HG02642 (cell line): ENCODE data around the gene KCNH2.
"Not testable (repeated sequence)": the region's sequence is repeated elsewhere in the genome, so short reads cannot be mapped to it uniquely, and the experiment has no call there.

Experiments
- ATAC-seq: cut with Tn5 transposase; IDR thresholded peaks from one replicate; pipeline ENCODE4 v1.9.1; 2021; ENCODE audit warnings: mild to moderate bottlenecking; ENCODE audit not compliant: unreplicated experiment, poor library complexity

Gene KCNH2

DNA sequence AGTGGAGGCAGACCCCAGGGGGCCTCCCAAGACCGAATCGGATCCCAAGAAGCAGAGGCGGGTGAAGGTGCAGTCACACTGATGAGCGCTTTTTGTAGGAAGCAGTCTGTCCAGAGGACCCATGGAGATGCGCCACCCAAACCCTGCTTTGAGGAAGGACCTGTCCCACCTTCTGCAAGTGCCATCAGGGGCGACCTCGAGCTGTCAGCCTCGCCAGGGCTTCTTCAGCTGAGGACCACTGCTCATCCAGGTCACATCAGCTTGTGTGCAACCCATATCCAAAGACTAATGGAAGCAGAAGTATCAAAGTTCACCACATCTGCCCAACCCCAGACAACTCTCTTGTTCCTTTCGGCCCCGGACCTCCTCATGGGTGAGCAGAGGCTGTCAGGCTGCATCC is 61.5 kb downstream of the KCNH2 start:
- no peak for ATAC-seq

DNA sequence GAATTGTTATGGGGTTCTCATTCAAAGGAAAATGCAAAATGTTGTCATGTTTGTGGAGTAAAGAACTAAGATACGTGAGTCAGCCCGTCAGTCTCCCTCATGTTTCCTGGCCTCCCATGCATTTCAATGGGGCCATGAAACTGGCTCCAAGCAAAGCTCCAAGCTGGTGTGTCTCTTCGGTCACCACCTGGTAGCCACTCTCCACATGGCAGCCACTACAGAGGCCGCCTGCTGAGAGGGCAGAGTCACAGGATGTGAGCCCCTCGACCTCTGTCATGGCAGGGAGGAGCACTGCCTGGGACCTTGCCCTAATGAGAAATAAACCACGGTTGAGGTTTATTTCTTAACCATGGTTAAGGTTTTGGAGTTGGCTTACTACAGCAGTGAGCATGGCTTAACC is 63.2 kb downstream of the KCNH2 start:
- no peak for ATAC-seq

DNA sequence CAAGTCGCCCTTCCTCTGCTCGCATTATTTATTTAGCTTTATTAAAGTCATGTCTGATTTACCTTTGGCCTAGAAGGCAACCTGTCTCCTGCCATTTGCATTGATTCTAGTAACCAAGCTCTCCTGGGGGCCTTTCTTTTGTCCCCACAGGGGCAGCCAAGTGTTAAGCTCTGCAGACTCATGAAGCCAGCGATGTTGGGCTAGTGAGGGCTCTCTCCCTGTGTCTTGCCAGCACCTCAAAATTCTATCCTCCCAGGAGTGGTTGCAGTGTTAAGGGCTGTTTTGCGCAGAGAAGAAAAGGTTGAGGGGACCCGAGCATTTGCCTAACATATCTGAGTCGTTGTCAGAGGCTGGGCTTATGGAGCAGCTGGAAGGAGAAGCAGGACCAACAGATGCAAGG is 63.9 kb downstream of the KCNH2 start:
- ATAC-seq: no peak

DNA sequence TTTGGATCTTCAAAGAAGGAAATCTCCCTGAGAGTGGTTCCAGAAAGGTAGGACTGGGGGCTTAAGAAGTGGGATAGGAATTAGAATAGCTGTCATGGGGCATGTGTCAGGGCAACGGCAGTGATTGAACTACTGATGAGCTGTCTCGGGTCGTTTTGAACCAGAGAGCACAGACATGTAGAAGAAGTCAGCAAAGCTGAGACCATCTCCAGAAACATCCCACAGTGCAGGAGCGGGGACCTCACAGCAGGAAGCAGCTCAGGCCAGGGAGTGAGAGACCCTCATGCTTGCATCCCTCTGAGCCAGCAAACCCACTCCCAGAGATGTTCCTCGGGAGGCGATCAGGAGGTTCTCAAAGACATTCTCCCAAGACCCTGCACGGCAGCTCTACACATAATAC is 65.7 kb downstream of the KCNH2 start:
- ATAC-seq: no peak

DNA sequence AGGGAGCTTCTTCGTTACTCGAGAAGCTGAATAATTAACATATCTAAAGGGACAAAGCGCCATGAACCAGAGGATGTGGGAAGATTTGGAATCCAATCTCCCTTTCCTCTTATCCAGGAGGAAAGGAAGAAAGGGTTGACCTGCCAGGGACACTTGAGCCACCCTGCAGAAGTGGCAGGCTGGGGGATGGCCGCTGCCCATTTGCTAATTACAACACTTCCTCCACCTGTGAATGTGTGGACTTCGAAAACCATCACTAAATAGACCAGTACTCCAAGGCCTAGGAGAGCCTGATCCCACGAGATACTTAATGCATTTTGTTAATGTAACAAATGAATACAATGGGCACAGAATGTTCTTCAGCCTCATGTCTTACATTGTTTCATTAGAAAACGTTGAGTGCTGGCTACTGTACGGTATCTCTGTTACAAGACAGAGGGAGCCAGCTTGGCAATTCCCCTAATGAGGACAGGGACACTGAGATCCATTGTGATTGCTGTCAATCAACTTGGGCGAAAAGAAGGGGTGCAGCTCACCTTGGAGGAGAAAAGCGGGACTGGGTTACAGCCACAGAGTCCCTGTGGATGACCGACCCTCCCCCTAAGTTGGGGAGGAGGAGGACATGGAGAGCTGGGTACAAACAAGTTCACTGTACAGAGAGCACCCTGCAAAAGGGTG is 66.4 kb downstream of the KCNH2 start:
- no peak for ATAC-seq

DNA sequence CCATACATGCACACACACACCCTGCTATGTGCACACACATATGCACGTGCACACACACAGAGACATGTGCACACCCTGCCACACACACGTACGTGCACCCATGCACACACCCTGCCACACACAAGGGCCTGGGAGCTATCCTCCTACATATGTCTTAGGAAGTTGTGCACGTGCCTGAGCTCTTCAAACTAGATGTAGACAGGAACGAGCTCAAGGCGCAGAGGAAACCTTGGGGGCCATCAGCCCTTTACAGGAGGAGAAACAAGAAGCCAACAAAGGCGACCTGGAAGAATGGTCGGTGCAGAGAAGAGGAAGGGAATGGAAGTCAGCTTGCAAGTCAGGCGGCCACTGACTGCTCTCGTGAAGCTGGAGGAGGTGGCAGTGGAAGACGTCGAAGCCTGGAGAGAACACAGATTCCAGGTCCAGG is 67.1 kb downstream of the KCNH2 start:
- no peak for ATAC-seq

DNA sequence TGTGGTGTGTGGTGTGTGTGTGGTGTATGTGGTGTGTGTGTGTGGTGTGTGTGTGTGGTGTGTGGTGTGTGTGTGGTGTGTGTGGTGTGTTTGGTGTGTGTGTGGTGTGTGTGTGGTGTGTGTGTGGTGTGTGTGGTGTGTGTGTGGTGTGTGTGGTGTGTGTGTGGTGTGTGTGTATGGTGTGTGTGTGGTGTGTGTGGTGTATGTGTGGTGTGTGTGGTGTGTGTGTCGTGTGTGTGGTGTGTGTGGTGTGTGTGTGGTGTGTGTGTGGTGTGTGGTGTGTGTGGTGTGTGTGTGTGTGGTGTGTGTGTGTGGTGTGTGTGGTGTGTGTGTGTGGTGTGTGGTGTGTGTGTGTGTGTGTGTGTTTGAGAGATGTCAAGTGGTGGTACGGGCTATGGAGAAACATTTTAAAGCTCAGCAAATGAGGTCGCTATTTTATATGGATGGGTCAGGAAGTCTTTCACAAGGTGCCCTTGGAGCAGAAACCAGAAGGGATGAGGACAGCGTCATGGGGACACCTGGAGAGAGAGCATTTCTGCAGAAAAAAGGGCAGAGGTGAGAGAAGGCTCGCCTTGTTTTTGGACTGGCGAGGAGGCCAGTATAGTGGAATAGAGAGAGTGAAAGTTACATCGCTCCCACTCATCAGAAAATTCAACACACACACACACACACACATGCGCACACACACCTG is 67.7 kb downstream of the KCNH2 start:
- ATAC-seq: not testable (repeated sequence)

DNA sequence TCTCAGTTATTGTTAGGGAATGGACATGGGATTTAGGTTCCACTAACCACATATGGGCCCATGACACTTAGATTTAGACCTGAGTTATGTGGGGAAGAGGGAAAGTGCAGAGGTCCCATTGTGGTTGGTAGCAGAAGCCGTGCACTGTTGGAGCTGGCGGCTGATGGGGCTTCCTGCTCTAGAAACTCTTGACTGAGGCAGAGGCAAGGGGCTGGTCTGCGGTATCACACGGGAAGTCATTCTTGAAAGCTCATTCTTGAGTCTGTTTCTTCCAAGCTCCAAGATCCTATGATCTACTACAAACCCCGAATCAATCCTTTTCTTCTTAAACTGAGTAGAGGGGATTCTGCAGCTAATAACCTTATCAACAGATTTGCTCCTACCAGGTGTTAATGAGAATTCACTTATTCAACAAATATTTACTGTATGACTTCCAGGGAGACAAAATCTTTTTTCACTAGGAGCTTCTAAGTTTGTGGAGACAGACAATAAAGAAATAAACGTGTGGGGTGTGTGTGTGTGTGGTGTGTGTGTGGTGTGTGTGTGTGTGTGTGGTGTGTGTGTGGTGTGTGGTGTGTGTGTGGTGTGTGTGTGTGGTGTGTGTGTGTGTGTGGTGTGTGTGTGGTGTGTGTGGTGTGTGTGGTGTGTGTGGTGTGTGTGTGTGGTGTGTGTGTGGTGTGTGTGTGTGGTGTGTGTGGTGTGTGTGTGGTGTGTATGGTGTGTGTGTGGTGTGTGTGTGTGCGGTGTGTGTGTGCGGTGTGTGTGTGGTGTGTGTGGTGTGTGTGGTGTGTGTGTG is 68.7 kb downstream of the KCNH2 start:
- ATAC-seq: no peak

DNA sequence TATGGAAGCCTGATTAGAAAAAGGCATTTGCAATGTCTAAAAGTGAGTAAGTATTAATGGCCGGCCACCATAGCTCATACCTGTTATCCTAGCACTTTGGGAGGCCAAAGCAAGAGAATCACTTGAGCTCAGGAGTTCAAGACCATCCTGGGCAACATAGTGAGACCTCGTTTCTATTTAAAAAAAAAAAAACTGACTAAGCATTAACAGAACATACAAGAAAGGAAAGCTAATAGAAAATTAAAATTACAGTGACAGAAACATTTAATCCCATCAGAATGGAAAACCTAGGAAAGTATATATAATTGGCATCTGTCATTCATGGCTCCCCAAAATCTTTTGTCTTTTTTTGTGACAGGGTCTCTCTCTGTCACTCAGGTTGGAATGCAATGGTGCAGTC is 69.9 kb downstream of the KCNH2 start:
- no peak for ATAC-seq

DNA sequence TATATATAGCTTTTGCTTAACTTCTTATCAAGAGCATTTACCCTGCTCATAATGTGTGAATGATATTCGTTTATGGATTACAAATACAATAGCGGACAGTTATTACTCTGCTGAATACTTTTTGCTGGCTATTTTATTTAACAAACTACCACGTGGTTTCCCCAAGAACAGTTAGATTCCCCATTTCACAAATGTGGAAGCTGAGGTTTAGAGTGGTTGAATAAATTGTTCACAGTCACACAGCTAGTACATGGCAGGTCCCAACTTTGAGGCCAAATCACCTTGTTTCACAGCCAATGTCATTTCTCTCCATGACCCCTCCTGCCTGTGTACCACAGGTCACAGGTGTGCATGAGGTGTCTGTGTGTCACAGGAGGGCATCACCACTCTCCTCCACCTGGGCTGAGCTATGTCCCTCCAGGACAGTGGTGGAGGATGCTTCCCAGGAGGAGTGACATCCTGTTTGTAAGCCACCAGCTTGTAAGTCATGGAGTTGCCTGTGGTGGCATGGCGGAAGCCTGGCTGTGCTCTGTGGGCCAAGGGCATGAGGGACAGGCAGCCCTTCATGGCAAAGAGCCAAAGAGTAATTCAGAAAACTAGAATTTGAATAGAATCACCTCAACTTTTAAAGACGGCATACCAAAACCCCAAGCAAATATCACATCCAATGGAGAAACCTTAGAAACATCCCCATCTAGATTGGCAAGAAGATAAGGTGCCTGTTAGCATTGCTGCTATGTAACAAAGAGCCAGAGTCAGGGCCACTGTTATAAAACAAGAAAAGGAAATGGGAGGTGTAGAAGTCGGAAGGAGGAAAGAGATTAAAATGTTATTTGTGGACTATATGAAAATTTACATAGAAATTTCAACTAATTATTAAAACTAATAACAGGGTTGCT is 73.9 kb downstream of the KCNH2 start:
- ATAC-seq: no peak

DNA sequence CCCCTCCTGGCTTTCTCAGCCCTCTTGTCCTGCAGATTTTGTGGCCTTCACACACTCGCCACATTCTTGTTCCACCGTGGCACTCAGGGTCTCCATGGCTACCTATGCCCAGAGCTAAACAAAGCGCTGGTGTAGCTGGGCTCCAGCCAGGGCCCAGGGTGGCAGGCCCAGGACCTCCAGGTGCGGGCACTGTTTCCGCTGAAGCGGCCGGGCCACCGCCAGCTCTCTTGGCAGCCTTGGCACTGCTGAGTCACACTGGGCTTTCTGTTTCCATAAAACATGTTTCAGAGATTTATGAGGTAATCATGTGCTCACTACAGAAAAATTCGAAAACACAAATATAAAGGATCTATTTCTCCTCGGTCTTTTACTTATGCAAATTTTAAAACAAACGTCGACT is 74.5 kb downstream of the KCNH2 start:
- ATAC-seq: peak; percentile 56

DNA sequence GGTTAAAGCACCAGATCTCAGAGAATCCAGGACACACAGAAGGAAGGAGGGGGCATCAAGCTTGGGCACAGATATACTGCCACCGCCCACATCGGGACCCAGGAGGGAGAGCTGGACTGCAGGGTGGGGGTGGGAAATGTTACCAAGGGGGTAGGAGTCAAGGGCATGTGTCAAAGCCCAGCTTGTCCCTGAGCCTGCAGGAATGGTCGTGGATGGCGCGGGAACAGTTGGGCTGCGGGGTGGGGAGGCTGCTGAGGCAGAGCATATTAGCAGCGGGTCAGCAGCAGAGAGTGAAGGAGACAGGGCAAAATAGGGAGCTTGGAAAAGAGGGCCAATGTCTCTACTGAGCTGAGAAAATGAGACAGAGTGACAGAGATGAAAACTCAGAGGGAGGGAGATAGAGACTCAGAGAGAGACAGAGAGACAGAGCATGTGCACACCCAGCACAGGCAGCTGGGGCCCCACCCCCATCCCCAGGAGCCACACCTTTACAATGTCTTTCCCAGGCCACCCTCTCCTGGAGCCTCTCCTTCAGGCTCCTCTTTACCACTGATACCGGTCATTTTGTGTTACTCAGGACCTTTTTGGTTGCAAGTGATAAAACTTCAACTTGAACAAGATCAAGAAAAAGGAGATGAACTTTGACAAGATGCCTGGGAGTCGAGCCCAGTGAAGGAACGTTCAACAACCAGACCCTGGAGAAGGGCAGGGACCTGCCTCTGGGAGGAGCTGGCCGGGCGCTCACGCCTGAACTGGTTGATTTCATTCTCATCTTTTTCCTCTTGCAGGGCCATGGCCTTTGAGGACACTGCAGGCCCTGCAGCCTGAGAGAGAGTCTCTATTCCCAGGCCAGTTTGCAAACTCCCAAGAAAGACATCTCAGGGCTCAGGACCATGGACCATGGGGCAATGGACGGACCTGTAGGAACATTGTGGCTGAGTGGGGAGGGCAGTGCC is 75.8 kb downstream of the KCNH2 start:
- ATAC-seq: no peak

DNA sequence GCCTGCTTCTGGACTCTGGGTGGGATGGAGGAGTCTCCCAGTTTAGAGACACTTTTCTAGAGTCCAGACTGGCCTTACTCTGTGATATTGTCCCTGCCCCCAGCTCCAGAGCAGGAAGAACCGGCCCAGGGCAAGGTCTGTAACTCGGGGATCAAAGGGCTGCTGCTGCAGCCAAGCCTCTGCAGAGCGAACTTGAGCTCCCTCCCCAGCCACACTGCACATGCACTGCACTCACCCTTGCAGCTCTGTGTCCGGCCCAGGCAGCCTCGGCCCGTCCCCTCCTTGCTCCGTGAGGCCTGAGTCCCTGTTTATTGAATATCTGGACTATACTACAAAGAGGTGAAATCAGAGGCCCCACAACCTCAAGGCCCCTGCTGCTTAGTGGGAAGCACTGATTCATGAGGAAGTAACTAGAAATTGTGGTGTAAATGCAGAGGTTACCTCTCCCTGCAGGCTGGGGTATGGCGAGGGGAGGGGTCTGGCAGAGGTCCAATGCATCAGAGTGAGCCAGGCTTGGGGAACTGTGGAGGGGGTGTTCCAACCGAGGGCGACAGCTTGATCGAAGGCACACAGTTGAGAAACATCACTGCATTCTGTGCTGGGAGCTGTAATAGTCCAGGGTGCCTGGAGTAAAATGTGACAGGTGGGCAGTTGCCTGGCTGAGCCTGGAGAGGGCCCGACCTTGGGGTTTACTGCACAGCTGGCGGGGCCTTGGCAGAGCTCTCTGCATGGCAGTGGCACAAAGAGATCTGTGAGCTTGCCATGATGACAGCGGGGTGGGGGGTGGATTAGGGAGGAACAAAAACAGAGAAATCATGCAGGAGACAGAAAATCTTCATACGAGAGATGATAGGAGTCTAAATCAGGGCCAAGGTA is 76.7 kb downstream of the KCNH2 start:
- ATAC-seq: no peak

DNA sequence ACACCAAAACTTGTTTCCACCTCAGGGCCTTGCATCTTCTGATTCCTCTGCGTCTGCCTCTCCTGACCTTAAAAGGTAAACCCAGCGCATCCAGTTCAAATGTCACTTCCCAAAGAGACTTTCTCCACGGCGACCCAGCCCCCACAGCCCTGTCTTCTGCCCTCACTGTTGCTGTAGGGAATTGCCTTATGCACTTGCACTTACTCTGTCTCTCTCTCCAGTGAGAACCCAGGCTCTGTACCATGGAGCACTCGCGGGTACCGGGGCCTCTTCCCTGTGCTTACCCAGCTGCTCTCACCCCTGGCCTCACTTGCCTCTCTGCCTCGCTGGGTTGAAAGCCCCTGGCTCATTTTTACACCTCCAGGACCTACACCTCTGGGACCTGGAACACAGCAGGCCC is 77.4 kb downstream of the KCNH2 start:
- ATAC-seq: no peak

DNA sequence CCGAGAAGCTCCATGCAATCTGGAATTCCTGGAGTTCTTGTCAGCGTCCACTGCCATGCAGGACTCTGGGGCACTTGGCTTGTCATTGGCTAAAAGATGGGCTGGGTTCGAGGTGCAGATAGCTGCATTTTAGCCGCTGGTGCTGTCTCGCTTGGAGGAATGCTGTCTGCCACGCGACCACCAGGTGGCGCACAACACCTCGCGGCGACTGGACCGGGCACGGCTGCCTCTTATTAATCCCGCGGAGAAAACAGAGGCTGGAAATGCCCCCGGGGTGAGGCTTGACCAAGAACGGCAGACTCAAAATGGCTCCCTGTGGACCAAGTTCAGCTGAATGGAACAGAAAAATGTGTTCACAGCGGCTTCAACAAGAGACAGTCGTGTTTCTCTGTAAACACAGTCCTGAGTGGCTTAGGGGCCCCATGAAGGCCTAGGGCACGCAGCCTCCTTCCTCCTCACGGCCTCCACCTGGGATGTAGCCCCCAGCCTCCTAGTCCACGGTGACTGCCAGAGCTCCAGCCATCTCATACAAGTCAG is 79.6 kb downstream of the KCNH2 start:
- ATAC-seq: peak; percentile 56

DNA sequence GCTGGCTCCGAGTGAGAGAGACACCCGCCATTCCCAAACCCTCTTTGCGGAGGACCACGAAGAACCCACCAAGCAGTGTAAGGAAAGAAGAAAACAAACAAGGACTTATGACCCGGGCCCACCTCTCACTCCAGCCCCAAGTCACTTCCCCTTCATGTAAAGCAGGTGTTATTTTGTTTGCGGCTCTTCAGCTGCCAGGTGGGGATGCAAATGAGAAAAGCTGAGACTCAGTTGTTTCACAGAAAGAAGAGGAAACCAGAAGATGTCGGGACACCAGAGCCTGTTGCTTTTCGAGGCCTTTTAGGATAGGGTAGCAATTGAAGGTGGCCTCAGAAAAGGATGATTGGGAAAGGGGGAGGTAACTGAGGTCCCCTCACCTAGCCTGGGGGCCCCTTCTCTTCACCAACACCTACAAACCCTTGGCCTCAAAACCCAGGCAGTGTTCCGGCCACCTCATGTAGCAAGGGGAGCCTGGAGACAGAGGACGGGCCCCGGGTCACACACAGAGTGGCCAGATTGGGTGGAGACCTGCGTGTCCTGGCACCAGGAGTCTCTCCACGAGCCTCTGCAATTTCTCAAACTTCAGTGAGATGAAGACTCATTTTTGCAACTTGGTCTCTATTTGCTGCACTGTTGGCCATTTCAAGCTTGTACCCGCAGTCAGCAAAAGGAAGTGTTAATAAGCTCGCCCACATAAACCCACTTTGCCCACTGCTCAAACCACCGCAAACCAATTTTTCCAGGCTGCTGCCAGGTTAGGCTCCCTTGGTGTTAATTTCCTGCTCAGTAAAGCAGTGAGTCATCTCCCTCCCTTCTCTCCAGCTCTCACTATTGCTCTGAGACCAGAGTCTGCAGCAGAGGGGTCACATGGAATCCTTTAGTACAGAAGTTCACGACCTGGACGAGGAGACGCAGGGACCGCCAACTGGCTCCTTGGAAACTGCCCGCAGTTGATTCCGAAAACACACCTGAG is 80.3 kb downstream of the KCNH2 start:
- ATAC-seq: peak; percentile 79
